GM23338 (cell line): ENCODE data around the gene RBL2.

Experiments
- CREB1 ChIP-seq: fragments of 250-450 bp; sonication (Bioruptor Pico); IDR thresholded peaks from 2 replicates; pipeline ENCODE4 v1.5.0; 2020; ENCODE audit warnings: low read depth, mild to moderate bottlenecking, moderate library complexity
- EZH2 ChIP-seq: fragments of 200-600 bp; sonication (generic); IDR thresholded peaks from one replicate; pipeline ENCODE4 v1.8.0; 2017; ENCODE audit warnings: antibody characterized with exemption, mild to moderate bottlenecking, low read depth; ENCODE audit not compliant: unreplicated experiment
- EZH2phosphoT487 ChIP-seq: fragments of 200-600 bp; sonication (generic); IDR thresholded peaks from one replicate; pipeline ENCODE4 v1.8.1; 2018; ENCODE audit warnings: antibody characterized with exemption; ENCODE audit not compliant: unreplicated experiment
- JUNB ChIP-seq: IDR thresholded peaks from one replicate; pipeline ENCODE4 v1.6.1; 2016; ENCODE audit warnings: antibody characterized with exemption; ENCODE audit not compliant: unreplicated experiment
- NANOG ChIP-seq: IDR thresholded peaks from 2 replicates; pipeline ENCODE4 v1.6.1; 2016; ENCODE audit warnings: antibody characterized with exemption, borderline replicate concordance
- POLR2AphosphoS5 ChIP-seq: IDR thresholded peaks from 2 replicates; pipeline ENCODE4 v1.6.1; 2016; ENCODE audit warnings: antibody characterized with exemption, low read depth
- ZNF114 ChIP-seq: fragments of 250-450 bp; sonication (Bioruptor Pico); IDR thresholded peaks from 2 replicates; pipeline ENCODE4 v1.5.0; 2020; ENCODE audit warnings: mild to moderate bottlenecking, moderate library complexity
- ZNF331 ChIP-seq: fragments of 250-450 bp; sonication (Bioruptor Pico); IDR thresholded peaks from 2 replicates; pipeline ENCODE4 v1.5.0; 2020; ENCODE audit warnings: low read depth, mild to moderate bottlenecking, moderate library complexity
- TF ChIP-seq, protein P1 (sequence below), 2 experiments: fragments of 200-600 bp in 1 of 2; sonication (generic) in 1 of 2; conservative IDR thresholded peaks; 2 replicates each; pipeline versions ENCODE4 v1.5.1 to v1.6.1; 2016 to 2017; ENCODE audit warnings: antibody characterized with exemption in 2 of 2, low read depth in 2 of 2, mild to moderate bottlenecking in 2 of 2, moderate library complexity in 1 of 2
- TF ChIP-seq, protein P2 (sequence below): IDR thresholded peaks from one replicate; pipeline ENCODE4 v1.6.1; 2018; ENCODE audit warnings: antibody characterized with exemption; ENCODE audit not compliant: unreplicated experiment
- TF ChIP-seq, protein P3 (sequence below): IDR thresholded peaks from 2 replicates; pipeline ENCODE4 v1.6.1; 2016; ENCODE audit warnings: antibody characterized with exemption

DNA sequence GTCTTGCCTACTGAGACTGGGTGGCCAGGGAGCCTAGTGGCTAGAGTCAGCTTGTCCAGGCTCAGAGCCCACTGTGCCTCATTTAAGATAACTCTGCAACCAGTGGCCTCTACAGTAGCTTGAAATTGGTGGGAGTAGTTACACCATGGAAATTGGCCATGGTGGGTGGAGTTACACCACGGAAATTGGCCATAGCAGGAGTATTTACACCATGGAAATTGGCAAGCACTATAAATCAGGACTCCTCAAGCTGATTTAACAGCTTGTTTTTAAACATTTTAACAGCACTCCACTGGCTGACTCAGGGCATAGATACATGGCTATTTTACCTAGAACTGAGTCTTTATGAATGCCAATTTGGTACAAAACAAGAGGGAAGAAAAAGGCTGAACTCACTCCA is 96.5 kb downstream of the RBL2 start:
- TF ChIP-seq, protein P1, sequence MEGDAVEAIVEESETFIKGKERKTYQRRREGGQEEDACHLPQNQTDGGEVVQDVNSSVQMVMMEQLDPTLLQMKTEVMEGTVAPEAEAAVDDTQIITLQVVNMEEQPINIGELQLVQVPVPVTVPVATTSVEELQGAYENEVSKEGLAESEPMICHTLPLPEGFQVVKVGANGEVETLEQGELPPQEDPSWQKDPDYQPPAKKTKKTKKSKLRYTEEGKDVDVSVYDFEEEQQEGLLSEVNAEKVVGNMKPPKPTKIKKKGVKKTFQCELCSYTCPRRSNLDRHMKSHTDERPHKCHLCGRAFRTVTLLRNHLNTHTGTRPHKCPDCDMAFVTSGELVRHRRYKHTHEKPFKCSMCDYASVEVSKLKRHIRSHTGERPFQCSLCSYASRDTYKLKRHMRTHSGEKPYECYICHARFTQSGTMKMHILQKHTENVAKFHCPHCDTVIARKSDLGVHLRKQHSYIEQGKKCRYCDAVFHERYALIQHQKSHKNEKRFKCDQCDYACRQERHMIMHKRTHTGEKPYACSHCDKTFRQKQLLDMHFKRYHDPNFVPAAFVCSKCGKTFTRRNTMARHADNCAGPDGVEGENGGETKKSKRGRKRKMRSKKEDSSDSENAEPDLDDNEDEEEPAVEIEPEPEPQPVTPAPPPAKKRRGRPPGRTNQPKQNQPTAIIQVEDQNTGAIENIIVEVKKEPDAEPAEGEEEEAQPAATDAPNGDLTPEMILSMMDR (conservative IDR thresholded peaks at IDR 0.05; ENCODE audit: low read depth in 2 of 2): no peak
- TF ChIP-seq EZH2 (no peak), POLR2AphosphoS5 (no peak), CREB1 (CRISPR knock-in tag) (no peak), EZH2phosphoT487 (no peak), ZNF114 (CRISPR knock-in tag) (no peak), JUNB (no peak), NANOG (no peak), ZNF331 (CRISPR knock-in tag) (no peak)
- TF ChIP-seq, protein P2, sequence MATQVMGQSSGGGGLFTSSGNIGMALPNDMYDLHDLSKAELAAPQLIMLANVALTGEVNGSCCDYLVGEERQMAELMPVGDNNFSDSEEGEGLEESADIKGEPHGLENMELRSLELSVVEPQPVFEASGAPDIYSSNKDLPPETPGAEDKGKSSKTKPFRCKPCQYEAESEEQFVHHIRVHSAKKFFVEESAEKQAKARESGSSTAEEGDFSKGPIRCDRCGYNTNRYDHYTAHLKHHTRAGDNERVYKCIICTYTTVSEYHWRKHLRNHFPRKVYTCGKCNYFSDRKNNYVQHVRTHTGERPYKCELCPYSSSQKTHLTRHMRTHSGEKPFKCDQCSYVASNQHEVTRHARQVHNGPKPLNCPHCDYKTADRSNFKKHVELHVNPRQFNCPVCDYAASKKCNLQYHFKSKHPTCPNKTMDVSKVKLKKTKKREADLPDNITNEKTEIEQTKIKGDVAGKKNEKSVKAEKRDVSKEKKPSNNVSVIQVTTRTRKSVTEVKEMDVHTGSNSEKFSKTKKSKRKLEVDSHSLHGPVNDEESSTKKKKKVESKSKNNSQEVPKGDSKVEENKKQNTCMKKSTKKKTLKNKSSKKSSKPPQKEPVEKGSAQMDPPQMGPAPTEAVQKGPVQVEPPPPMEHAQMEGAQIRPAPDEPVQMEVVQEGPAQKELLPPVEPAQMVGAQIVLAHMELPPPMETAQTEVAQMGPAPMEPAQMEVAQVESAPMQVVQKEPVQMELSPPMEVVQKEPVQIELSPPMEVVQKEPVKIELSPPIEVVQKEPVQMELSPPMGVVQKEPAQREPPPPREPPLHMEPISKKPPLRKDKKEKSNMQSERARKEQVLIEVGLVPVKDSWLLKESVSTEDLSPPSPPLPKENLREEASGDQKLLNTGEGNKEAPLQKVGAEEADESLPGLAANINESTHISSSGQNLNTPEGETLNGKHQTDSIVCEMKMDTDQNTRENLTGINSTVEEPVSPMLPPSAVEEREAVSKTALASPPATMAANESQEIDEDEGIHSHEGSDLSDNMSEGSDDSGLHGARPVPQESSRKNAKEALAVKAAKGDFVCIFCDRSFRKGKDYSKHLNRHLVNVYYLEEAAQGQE: no peak
- TF ChIP-seq, protein P3, sequence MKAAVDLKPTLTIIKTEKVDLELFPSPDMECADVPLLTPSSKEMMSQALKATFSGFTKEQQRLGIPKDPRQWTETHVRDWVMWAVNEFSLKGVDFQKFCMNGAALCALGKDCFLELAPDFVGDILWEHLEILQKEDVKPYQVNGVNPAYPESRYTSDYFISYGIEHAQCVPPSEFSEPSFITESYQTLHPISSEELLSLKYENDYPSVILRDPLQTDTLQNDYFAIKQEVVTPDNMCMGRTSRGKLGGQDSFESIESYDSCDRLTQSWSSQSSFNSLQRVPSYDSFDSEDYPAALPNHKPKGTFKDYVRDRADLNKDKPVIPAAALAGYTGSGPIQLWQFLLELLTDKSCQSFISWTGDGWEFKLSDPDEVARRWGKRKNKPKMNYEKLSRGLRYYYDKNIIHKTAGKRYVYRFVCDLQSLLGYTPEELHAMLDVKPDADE: no peak
